OCI-LY7 (cell line): ENCODE measurements around the gene SART3. TPM values are rescaled to one million over a fixed set of nuclear protein-coding genes. Genes with fewer than 3 reads are reported as not detected.
"Not testable (repeated sequence)": the region's sequence is repeated elsewhere in the genome, so short reads cannot be mapped to it uniquely, and the experiment has no call there.

Experiments
- BruUV-seq: library from RNA; stranded (reverse); fragments of 400-500 nt; replicated peaks from 2 replicates; lab custom pipeline; 2021; lab: Mats Ljungman, UMichigan
- CTCF ChIA-PET: fragments of 300-600 bp; sonication (Branson Sonifier 250); formaldehyde crosslinking; loops from one replicate; lab custom pipeline; 2022; ENCODE audit warnings: antibody characterized with exemption; ENCODE audit not compliant: unreplicated experiment; lab: Charles Lee
- POLR2A ChIA-PET: fragments of 300-600 bp; sonication (Branson Sonifier 250); formaldehyde crosslinking; loops from one replicate; lab custom pipeline; 2022; ENCODE audit warnings: antibody characterized with exemption; lab: Charles Lee
- DNase-seq: peaks from one replicate; pipeline ENCODE4 v3.0.0-alpha.2; 2015; ENCODE audit warnings: low spot score
- H2AFZ ChIP-seq: fragments of 200-600 bp; sonication (generic), shearing (Covaris generic); 2 replicates; pipeline ENCODE4 v1.6.1; 2014; ENCODE audit warnings: mild to moderate bottlenecking, antibody characterized with exemption, low read length, moderate library complexity
- H3K27ac ChIP-seq: fragments of 200-600 bp; sonication (generic); 2 replicates; pipeline ENCODE4 v1.5.1; 2014; ENCODE audit warnings: mixed run types, low read depth, mild to moderate bottlenecking, moderate library complexity, low read length, inconsistent platforms; ENCODE audit not compliant: poor library complexity, severe bottlenecking
- H3K36me3 ChIP-seq: fragments of 200-600 bp; sonication (generic); 2 replicates; pipeline ENCODE4 v1.6.1; 2014; ENCODE audit warnings: mild to moderate bottlenecking, antibody characterized with exemption, low read length, moderate library complexity, mixed read lengths; ENCODE audit not compliant: insufficient read depth
- H3K4me1 ChIP-seq: fragments of 200-600 bp; sonication (generic); 2 replicates; pipeline ENCODE4 v1.5.1; 2014; ENCODE audit warnings: mild to moderate bottlenecking, low read length; ENCODE audit not compliant: insufficient read depth, poor library complexity, severe bottlenecking
- H3K4me2 ChIP-seq: fragments of 200-600 bp; sonication (generic); 2 replicates; pipeline ENCODE4 v1.6.1; 2014; ENCODE audit warnings: mild to moderate bottlenecking, low read length
- H3K4me3 ChIP-seq: fragments of 200-600 bp; sonication (generic); 2 replicates; pipeline ENCODE4 v1.5.1; 2014; ENCODE audit warnings: mild to moderate bottlenecking, low read depth, low read length; ENCODE audit not compliant: poor library complexity, severe bottlenecking
- H3K79me2 ChIP-seq: fragments of 200-600 bp; sonication (generic); 2 replicates; pipeline ENCODE4 v1.6.1; 2016; ENCODE audit warnings: low read depth, mild to moderate bottlenecking, low read length, moderate library complexity, mixed read lengths; ENCODE audit not compliant: insufficient read depth
- H3K9me2 ChIP-seq: fragments of 200-600 bp; sonication (generic); 2 replicates; pipeline ENCODE4 v1.6.1; 2016; ENCODE audit warnings: mild to moderate bottlenecking, low read length, mixed read lengths; ENCODE audit not compliant: insufficient read depth
- H3K9me3 ChIP-seq: fragments of 200-600 bp; sonication (generic); 2 replicates; pipeline ENCODE4 v1.6.1; 2014; ENCODE audit warnings: mild to moderate bottlenecking, mixed run types, low read length, mixed read lengths
- H4K20me1 ChIP-seq: fragments of 200-600 bp; sonication (generic); 2 replicates; pipeline ENCODE4 v1.6.1; 2014; ENCODE audit warnings: mild to moderate bottlenecking, antibody characterized with exemption, low read length, moderate library complexity, mixed read lengths; ENCODE audit not compliant: insufficient read depth
- EZH2phosphoT487 ChIP-seq: fragments of 200-600 bp; sonication (generic); IDR thresholded peaks from 2 replicates; pipeline ENCODE4 v1.6.1; 2018; ENCODE audit warnings: low read depth, borderline replicate concordance, mild to moderate bottlenecking, mixed run types, antibody characterized with exemption, low read length, moderate library complexity, mixed read lengths
- intact Hi-C: fragments of 100-400 bp; cut with micrococcal nuclease; formaldehyde crosslinking; loops from one replicate; pipeline ENCODE4 v1.10.0; 2022; ENCODE audit not compliant: unreplicated experiment
- total RNA-seq, 2 experiments: library from RNA; depleted of rRNA in 1 of 2; stranded (reverse); fragments of >200 nt in 1 of 2; shearing (Covaris generic) in 1 of 2; gene quantifications; 2 replicates each; pipeline ENCODE4 v1.2.3, GENCODE V29; 2014 to 2022
- TF ChIP-seq, protein P1 (sequence below): fragments of 200-600 bp; sonication (generic); conservative IDR thresholded peaks from 2 replicates; pipeline ENCODE4 v1.5.1; 2014; ENCODE audit warnings: mild to moderate bottlenecking, antibody characterized with exemption, low read length, moderate library complexity, mixed read lengths

The SART3 gene
- total RNA-seq, 2 experiments from 2014 or later: 143 to 211 TPM

DNA sequence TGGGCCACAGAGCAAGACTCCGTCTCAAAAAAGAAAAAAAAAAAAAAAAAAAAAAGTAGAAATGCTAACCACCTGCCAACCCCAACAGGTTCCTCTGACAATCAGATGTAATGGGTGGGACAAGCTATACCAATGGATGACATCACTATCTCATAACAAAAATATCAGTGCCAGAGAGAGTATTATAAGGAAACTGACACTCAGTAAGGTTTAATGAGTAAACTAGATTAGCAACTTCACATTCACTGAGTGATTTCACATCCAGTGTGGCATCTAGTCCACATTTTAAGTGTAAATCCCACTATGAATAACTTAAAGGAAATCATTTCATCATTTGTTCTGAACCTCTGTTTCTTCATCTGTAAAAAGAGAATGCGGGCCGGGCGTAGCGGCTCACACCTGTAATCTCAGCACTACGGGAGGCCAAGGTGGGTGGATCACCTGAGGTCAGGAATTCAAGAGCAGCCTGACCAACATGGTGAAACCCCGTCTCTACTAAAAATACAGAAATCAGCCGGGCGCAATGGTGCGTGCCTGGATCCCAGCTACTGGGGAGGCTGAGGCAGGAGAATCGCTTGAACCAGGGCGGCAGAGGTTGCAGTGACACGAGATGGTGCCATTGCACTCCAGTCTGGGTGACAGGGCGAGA, 1.8 kb downstream of the SART3 start:
- Histone ChIP-seq H3K4me1 (peaks cover 57% of the 10 kb centered on the region), H3K27ac (no peak overlapping the region), H3K9me3 (no peaks in the 10 kb centered on the region), H3K4me3 (peak overlapping the region; percentile 79), H3K9me2 (no peaks in the 10 kb centered on the region), H4K20me1 (peaks cover 9% of the 10 kb centered on the region; the same call in 1 of the 2 replicates), H3K79me2 (peaks cover 88% of the 10 kb centered on the region), H2AFZ (no peak overlapping the region), H3K36me3 (peaks cover 49% of the 10 kb centered on the region), H3K4me2 (peak overlapping the region; percentile 85)
- CTCF ChIA-PET: no interaction called here
- no peak for TF ChIP-seq EZH2phosphoT487
- TF ChIP-seq, protein P1, sequence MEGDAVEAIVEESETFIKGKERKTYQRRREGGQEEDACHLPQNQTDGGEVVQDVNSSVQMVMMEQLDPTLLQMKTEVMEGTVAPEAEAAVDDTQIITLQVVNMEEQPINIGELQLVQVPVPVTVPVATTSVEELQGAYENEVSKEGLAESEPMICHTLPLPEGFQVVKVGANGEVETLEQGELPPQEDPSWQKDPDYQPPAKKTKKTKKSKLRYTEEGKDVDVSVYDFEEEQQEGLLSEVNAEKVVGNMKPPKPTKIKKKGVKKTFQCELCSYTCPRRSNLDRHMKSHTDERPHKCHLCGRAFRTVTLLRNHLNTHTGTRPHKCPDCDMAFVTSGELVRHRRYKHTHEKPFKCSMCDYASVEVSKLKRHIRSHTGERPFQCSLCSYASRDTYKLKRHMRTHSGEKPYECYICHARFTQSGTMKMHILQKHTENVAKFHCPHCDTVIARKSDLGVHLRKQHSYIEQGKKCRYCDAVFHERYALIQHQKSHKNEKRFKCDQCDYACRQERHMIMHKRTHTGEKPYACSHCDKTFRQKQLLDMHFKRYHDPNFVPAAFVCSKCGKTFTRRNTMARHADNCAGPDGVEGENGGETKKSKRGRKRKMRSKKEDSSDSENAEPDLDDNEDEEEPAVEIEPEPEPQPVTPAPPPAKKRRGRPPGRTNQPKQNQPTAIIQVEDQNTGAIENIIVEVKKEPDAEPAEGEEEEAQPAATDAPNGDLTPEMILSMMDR: no peak
- intact Hi-C loops: no loop called here
- POLR2A ChIA-PET: interaction anchor here (0.6 to 15.0 kb wide), 6 partner anchors 9 to 1461 kb away, joined by 3 to 309 read pairs (median 8); partner anchors contain the start of gene SELPLG
- BruUV-seq: no TSS peak
- DNase-seq: no peak

DNA sequence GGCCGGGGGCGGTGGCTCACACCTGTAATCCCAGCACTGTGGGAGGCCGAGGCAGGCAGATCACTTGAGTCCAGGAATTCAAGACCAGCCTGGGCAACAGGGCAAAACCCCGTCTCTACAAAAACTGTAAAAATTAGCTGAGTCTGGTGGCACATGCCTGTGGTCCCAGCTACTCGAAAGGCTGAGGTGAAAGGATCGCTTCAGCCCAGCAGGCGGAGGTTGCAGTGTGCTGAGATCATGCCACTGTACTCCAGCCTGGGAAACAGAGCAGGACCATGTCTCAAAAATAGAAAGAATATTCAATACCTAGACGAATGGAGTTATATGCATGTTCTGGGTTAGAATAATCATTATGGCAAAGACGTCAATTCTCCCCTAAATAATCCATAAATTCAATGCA, 5.6 kb downstream of the SART3 start:
- H2AFZ ChIP-seq, CTCF ChIA-PET, H3K9me2 ChIP-seq, H3K9me3 ChIP-seq, BruUV-seq, H3K27ac ChIP-seq, intact Hi-C loops, DNase-seq, H3K4me3 ChIP-seq: not testable (repeated sequence)
- H3K79me2 ChIP-seq: peaks cover 100% of the 10 kb centered on the region
- POLR2A ChIA-PET: interaction anchor here (0.6 to 2.1 kb wide), 4 partner anchors 11 to 542 kb away, joined by 4 to 12 read pairs (median 6); partner anchors contain the start of gene UNG
- peaks cover 87% of the 10 kb centered on the region for H3K4me1 ChIP-seq
- H4K20me1 ChIP-seq: peaks cover 24% of the 10 kb centered on the region; the same call in 1 of the 2 replicates
- peak overlapping the region; percentile 35; the same call in 1 of the 2 replicates for H3K4me2 ChIP-seq
- peaks cover 74% of the 10 kb centered on the region for H3K36me3 ChIP-seq

DNA sequence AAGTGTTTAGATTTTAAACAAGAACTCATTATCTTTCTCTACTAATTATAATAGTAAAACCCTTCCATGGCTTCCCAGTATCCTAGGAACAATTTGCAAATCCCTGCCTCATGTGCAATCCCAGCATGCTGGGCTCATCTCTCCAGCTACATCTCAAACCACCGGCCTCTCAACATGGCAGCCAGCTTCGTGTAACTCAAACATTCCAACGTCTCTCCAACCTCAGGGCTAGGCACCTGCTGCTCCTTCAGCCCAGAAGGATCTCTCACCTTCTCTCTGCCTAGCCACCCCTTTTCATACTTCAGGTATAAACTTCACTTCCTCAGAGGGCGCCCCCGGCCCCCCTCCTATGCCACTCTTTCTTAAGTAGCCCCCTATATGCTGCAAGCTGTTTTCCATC, 7.2 kb downstream of the SART3 start:
- Histone ChIP-seq H3K9me3 (no peaks in the 10 kb centered on the region), H4K20me1 (peaks cover 20% of the 10 kb centered on the region; the same call in 1 of the 2 replicates), H3K4me3 (no peak overlapping the region), H3K36me3 (peaks cover 86% of the 10 kb centered on the region), H3K27ac (no peak overlapping the region), H3K9me2 (no peaks in the 10 kb centered on the region), H3K4me2 (peak overlapping the region; percentile 66; the same call in 1 of the 2 replicates), H3K4me1 (peaks cover 94% of the 10 kb centered on the region), H3K79me2 (peaks cover 100% of the 10 kb centered on the region), H2AFZ (no peak overlapping the region)
- ChIA-PET CTCF (no interaction called here), POLR2A (no interaction called here)
- TF ChIP-seq EZH2phosphoT487: no peak
- TF ChIP-seq, protein P1: no peak
- intact Hi-C loops: no loop called here
- no peak for DNase-seq
- BruUV-seq: no TSS peak
